Neural cell (in vitro differentiated cells): Measurements from ENCODE around the gene GRB2. TPM values are rescaled to one million over a fixed set of nuclear protein-coding genes. Genes with fewer than 3 reads are reported as not detected.

Experiments
- H2AFZ ChIP-seq: fragments of 200-600, 300-800 bp; sonication (generic), shearing (Covaris generic); 2 replicates; pipeline ENCODE4 v1.6.0; 2014; ENCODE audit warnings: low read depth, mild to moderate bottlenecking, antibody characterized with exemption, low read length, moderate library complexity
- H3F3A ChIP-seq: fragments of 200-600 bp; shearing (Covaris generic); 2 replicates; pipeline ENCODE4 v1.6.1; 2016; ENCODE audit warnings: mild to moderate bottlenecking, moderate library complexity, mixed read lengths, antibody characterized with exemption, low read length; ENCODE audit not compliant: insufficient read depth, poor library complexity, severe bottlenecking
- H3K27ac ChIP-seq: fragments of 200-600, 300-800 bp; sonication (generic), shearing (Covaris generic); 2 replicates; pipeline ENCODE4 v1.5.1; 2014; ENCODE audit warnings: mild to moderate bottlenecking, low read length, moderate library complexity
- H3K27me3 ChIP-seq: fragments of 300-800, 200-600 bp; sonication (generic), shearing (Covaris generic); 2 replicates; pipeline ENCODE4 v1.6.0; 2014; ENCODE audit warnings: mild to moderate bottlenecking, low read depth, low read length, moderate library complexity; ENCODE audit not compliant: insufficient read depth
- H3K36me3 ChIP-seq: fragments of 300-800, 200-600 bp; sonication (generic), shearing (Covaris generic); 2 replicates; pipeline ENCODE4 v1.5.1; 2014; ENCODE audit warnings: mild to moderate bottlenecking, antibody characterized with exemption, low read length, moderate library complexity; ENCODE audit not compliant: insufficient read depth
- H3K4me2 ChIP-seq: fragments of 300-800, 200-600 bp; sonication (generic), shearing (Covaris generic); 2 replicates; pipeline ENCODE4 v1.6.0; 2014; ENCODE audit warnings: mild to moderate bottlenecking, low read length
- H3K4me3 ChIP-seq: fragments of 300-800, 200-600 bp; sonication (generic), shearing (Covaris generic); 2 replicates; pipeline ENCODE4 v1.5.1; 2014; ENCODE audit warnings: mild to moderate bottlenecking, low read length, moderate library complexity
- H3K79me2 ChIP-seq: fragments of 200-600 bp; shearing (Covaris generic); replicated peaks from 2 replicates; pipeline ENCODE4 v1.6.0; 2014; ENCODE audit warnings: mild to moderate bottlenecking, low read length, moderate library complexity; ENCODE audit not compliant: insufficient read depth
- H3K9ac ChIP-seq: fragments of 300-800, 200-600 bp; sonication (generic), shearing (Covaris generic); 2 replicates; pipeline ENCODE4 v1.6.1; 2016; ENCODE audit warnings: mild to moderate bottlenecking, low read length, mixed read lengths
- H3K9me2 ChIP-seq: fragments of 200-600 bp; shearing (Covaris generic); 2 replicates; pipeline ENCODE4 v1.6.1; 2016; ENCODE audit warnings: mild to moderate bottlenecking, low read length, mixed read lengths; ENCODE audit not compliant: insufficient read depth
- H3K9me3 ChIP-seq: fragments of 200-600, 300-800 bp; sonication (generic), shearing (Covaris generic); 2 replicates; pipeline ENCODE4 v1.6.1; 2016; ENCODE audit warnings: mild to moderate bottlenecking, mixed run types, low read length, moderate library complexity, mixed read lengths
- H4K20me1 ChIP-seq: fragments of 200-600 bp; shearing (Covaris generic); 2 replicates; pipeline ENCODE4 v1.6.1; 2016; ENCODE audit warnings: mild to moderate bottlenecking, mixed run types; ENCODE audit not compliant: insufficient read depth
- CTCF ChIP-seq: fragments of 450-650 bp; IDR thresholded peaks from 2 replicates; pipeline ENCODE4 v1.5.1; 2014; ENCODE audit warnings: antibody characterized with exemption, mild to moderate bottlenecking, moderate library complexity; ENCODE audit not compliant: poor library complexity, severe bottlenecking
- EP300 ChIP-seq: fragments of 450-650 bp; conservative IDR thresholded peaks from 2 replicates; pipeline ENCODE4 v1.6.1; 2014; ENCODE audit warnings: antibody characterized with exemption, mild to moderate bottlenecking, moderate library complexity; ENCODE audit not compliant: poor library complexity, severe bottlenecking
- EZH2 ChIP-seq: fragments of 200-600, 300-800 bp; shearing (Covaris generic), sonication (generic); IDR thresholded peaks from 2 replicates; pipeline ENCODE4 v1.6.1; 2014; ENCODE audit warnings: antibody characterized with exemption, low read length, borderline replicate concordance, mild to moderate bottlenecking; ENCODE audit not compliant: insufficient read depth, poor library complexity, severe bottlenecking
- MXI1 ChIP-seq: fragments of 450-650 bp; conservative IDR thresholded peaks from 2 replicates; pipeline ENCODE4 v1.6.1; 2014; ENCODE audit warnings: antibody characterized with exemption, mild to moderate bottlenecking; ENCODE audit not compliant: poor library complexity, severe bottlenecking
- POLR2AphosphoS5 ChIP-seq: IDR thresholded peaks from 2 replicates; pipeline ENCODE4 v1.6.1; 2012
- RAD21 ChIP-seq: fragments of 450-650 bp; conservative IDR thresholded peaks from 2 replicates; pipeline ENCODE4 v1.6.1; 2014; ENCODE audit warnings: antibody characterized with exemption, mild to moderate bottlenecking, moderate library complexity
- REST ChIP-seq: IDR thresholded peaks from 2 replicates; pipeline ENCODE4 v1.6.1; 2012; ENCODE audit warnings: borderline replicate concordance
- SMC3 ChIP-seq: fragments of 450-650 bp; conservative IDR thresholded peaks from 2 replicates; pipeline ENCODE4 v1.6.1; 2014; ENCODE audit warnings: antibody characterized with exemption, mild to moderate bottlenecking, moderate library complexity; ENCODE audit not compliant: poor library complexity
- TAF1 ChIP-seq: IDR thresholded peaks from 2 replicates; pipeline ENCODE4 v1.6.1; 2012; ENCODE audit warnings: low read depth
- polyA plus RNA-seq: library from polyadenylated mRNA; depleted of rRNA; stranded (reverse); fragments of >200 nt; gene quantifications from 2 replicates; pipeline ENCODE4 v1.2.3, GENCODE V29; 2014

The GRB2 gene
- polyA plus RNA-seq, 1 donor from 2014 or later = 134 TPM

- Histone ChIP-seq H3K79me2 (no peaks in the 10 kb centered on the region), H3K4me2 (no peak overlapping the region), H3K9me3 (no peaks in the 10 kb centered on the region), H3K36me3 (no peaks in the 10 kb centered on the region), H3K9me2 (no peaks in the 10 kb centered on the region), H3K27ac (no peak overlapping the region), H3K9ac (no peak overlapping the region), H4K20me1 (no peaks in the 10 kb centered on the region), H3F3A (no peaks in the 10 kb centered on the region), H2AFZ (no peak overlapping the region), H3K27me3 (no peaks in the 10 kb centered on the region), H3K4me3 (no peak overlapping the region)
- no peak for TF ChIP-seq TAF1
- TF ChIP-seq EP300 = no peak
- TF ChIP-seq POLR2AphosphoS5 = no peak
- no peak for TF ChIP-seq REST
- no peak for TF ChIP-seq CTCF
These were observed 39.8 kb upstream of the GRB2 start for GRCh38 chr17:75445296-75445695.

GRCh38 chr17:75442168-75443103 is 37.0 kb upstream of the GRB2 start:
- Histone ChIP-seq H3K9me2 (no peaks in the 10 kb centered on the region), H4K20me1 (no peaks in the 10 kb centered on the region), H3K4me2 (no peak overlapping the region), H3F3A (no peaks in the 10 kb centered on the region), H3K9ac (no peak overlapping the region), H3K79me2 (no peaks in the 10 kb centered on the region), H3K4me3 (no peak overlapping the region), H3K27ac (no peak overlapping the region), H3K36me3 (no peaks in the 10 kb centered on the region), H2AFZ (no peak overlapping the region), H3K9me3 (no peaks in the 10 kb centered on the region), H3K27me3 (no peaks in the 10 kb centered on the region)
- TF ChIP-seq CTCF (no peak), REST (no peak), RAD21 (no peak), EZH2 (no peak), SMC3 (no peak), EP300 (no peak), TAF1 (no peak), POLR2AphosphoS5 (no peak), MXI1 (no peak)
